Testis (tissue), 3 donors: Measurements from ENCODE around the gene WDR27. TPM values are rescaled to one million over a fixed set of nuclear protein-coding genes. Genes with fewer than 3 reads are reported as not detected.

Source experiments
- DNase-seq: peaks from one replicate; pipeline ENCODE4 v3.0.0-alpha.2; 2019
- H3K27ac ChIP-seq, 2 donors: fragments of 200-600 bp; sonication (generic); one replicate each; pipeline ENCODE4 v1.5.1; 2019
- H3K27me3 ChIP-seq: fragments of 200-600 bp; sonication (generic); one replicate; pipeline ENCODE4 v1.5.1; 2019
- H3K36me3 ChIP-seq: fragments of 200-600 bp; sonication (generic); one replicate; pipeline ENCODE4 v1.5.1; 2017; ENCODE audit warnings: low read depth; ENCODE audit errors: missing control alignments
- H3K4me1 ChIP-seq: fragments of 200-600 bp; sonication (generic); one replicate; pipeline ENCODE4 v1.5.1; 2019
- H3K4me3 ChIP-seq, 2 donors: fragments of 200-600 bp; sonication (generic); one replicate each; pipeline ENCODE4 v1.5.1; 2017 to 2019
- H3K9me3 ChIP-seq: fragments of 200-600 bp; sonication (generic); one replicate; pipeline ENCODE4 v1.5.1; 2017
- CTCF ChIP-seq, 3 experiments: fragments of 450-650 bp in 2 of 3; fragments of 200-600 bp in 1 of 3; sonication (generic) in 1 of 3; IDR thresholded peaks; one replicate each; pipeline ENCODE4 v1.5.1; 2016 to 2019; ENCODE audit warnings: antibody characterized with exemption in 3 of 3, mild to moderate bottlenecking in 2 of 3, moderate library complexity in 1 of 3
- POLR2A ChIP-seq: fragments of 450-650 bp; IDR thresholded peaks from one replicate; pipeline ENCODE4 v1.6.1; 2017; ENCODE audit warnings: antibody characterized with exemption, mild to moderate bottlenecking, moderate library complexity
- WGBS, 2 donors: methylation state at CpG; one replicate each; pipeline ENCODE4 v1.1.5; 2018; 5-methylcytosine and 5-hydroxymethylcytosine counted together
- intact Hi-C: fragments of 100-400 bp; cut with DNase I; formaldehyde crosslinking; loops from one replicate; pipeline ENCODE4 v1.15.1; 2023; ENCODE audit warnings: low total_unique reads
- polyA plus RNA-seq: library from polyadenylated mRNA; stranded (reverse); fragments of 350-450 nt; fragmentation: Illumina TruSeq; extraction: RNeasy Lipid Tissue Mini Kit (QIAGEN cat#74804); gene quantifications from one replicate; pipeline ENCODE4 v1.2.3, GENCODE V29; 2014; ENCODE audit warnings: low read depth, low replicate concordance; ENCODE audit not compliant: insufficient read depth
- total RNA-seq, 2 donors: library from RNA; depleted of rRNA; stranded (reverse); fragments of >200 nt; gene quantifications; one replicate each; pipeline ENCODE4 v1.2.3, GENCODE V29; 2016

WDR27 gene
- total and polyA plus RNA-seq, 3 donors from 2014 or later, result 32.8 to 101 (median 84.0) TPM

- TF ChIP-seq POLR2A (no peak), CTCF (IDR thresholded peaks at IDR 0.05) (no peak)
- H3K9me3 ChIP-seq, result no peaks in the 10 kb centered on the region
- no peaks in the 10 kb centered on the region for H3K36me3 ChIP-seq
- H3K4me3 ChIP-seq, result no peak overlapping the region
- no peak for DNase-seq
- H3K27me3 ChIP-seq, result no peaks in the 10 kb centered on the region
- no peak overlapping the region for H3K27ac ChIP-seq
- 86 to 89% methylated on average over 9 of the region's 9 CpGs for WGBS, 2 donors
- H3K4me1 ChIP-seq, result no peaks in the 10 kb centered on the region
- intact Hi-C loops, result no loop called here
Observed at GRCh38 chr6:169558774-169559441, 142.9 kb downstream of the WDR27 start.

- intact Hi-C loops, result no loop called here
- H3K4me3 ChIP-seq, result no peak overlapping the region
- WGBS, 2 donors, result 84 to 96% methylated on average over 7 to 8 of the region's 8 CpGs
- no peak for DNase-seq
- H3K36me3 ChIP-seq, result no peaks in the 10 kb centered on the region
- H3K9me3 ChIP-seq, result no peaks in the 10 kb centered on the region
- H3K27me3 ChIP-seq, result no peaks in the 10 kb centered on the region
- H3K4me1 ChIP-seq, result no peaks in the 10 kb centered on the region
- no peak overlapping the region for H3K27ac ChIP-seq
- TF ChIP-seq CTCF (IDR thresholded peaks at IDR 0.05) (no peak), POLR2A (no peak)
Observed at GRCh38 chr6:169558378-169558773, 143.5 kb downstream of the WDR27 start.

GRCh38 chr6:169557887-169558286 lies 143.9 kb downstream of the WDR27 start:
- intact Hi-C loops, result no loop called here
- Histone ChIP-seq H3K4me1 (no peaks in the 10 kb centered on the region), H3K36me3 (no peaks in the 10 kb centered on the region), H3K9me3 (no peaks in the 10 kb centered on the region), H3K27me3 (no peaks in the 10 kb centered on the region), H3K4me3 (no peak overlapping the region), H3K27ac (no peak overlapping the region)
- TF ChIP-seq POLR2A (no peak), CTCF (IDR thresholded peaks at IDR 0.05) (no peak)
- 93 to 100% methylated on average over 1 of the region's 1 CpG for WGBS, 2 donors
- no peak for DNase-seq

GRCh38 chr6:169556758-169557548 lies 144.9 kb downstream of the WDR27 start:
- no peaks in the 10 kb centered on the region for H3K27me3 ChIP-seq
- H3K36me3 ChIP-seq, result no peaks in the 10 kb centered on the region
- WGBS, 2 donors, result 92 to 93% methylated on average over 13 of the region's 13 CpGs
- DNase-seq, result no peak
- intact Hi-C loops, result no loop called here
- H3K27ac ChIP-seq, result no peak overlapping the region
- no peaks in the 10 kb centered on the region for H3K4me1 ChIP-seq
- TF ChIP-seq CTCF (IDR thresholded peaks at IDR 0.05) (no peak), POLR2A (no peak)
- no peaks in the 10 kb centered on the region for H3K9me3 ChIP-seq
- no peak overlapping the region for H3K4me3 ChIP-seq
